HepG2 (cell line): Measurements from ENCODE around the gene TBC1D14. TPM values are rescaled to one million over a fixed set of nuclear protein-coding genes. Genes with fewer than 3 reads are reported as not detected.

ENCODE experiments used
- GATAD2A ChIP-seq: IDR thresholded peaks from 2 replicates; pipeline ENCODE4 v1.6.1; 2016
- MED1 ChIP-seq: sonication (generic); formaldehyde crosslinking; IDR thresholded peaks from 2 replicates; pipeline ENCODE4 v1.4.0; 2020; ENCODE audit warnings: missing genetic modification reagents
- PATZ1 ChIP-seq: sonication (generic); formaldehyde crosslinking; IDR thresholded peaks from 2 replicates; pipeline ENCODE4 v1.4.0; 2020; ENCODE audit warnings: missing genetic modification reagents
- PHF21A ChIP-seq: sonication (generic); formaldehyde crosslinking; IDR thresholded peaks from 2 replicates; pipeline ENCODE4 v1.5.0; 2020; ENCODE audit warnings: mild to moderate bottlenecking, missing genetic modification reagents
- PHF8 ChIP-seq: sonication (generic); formaldehyde crosslinking; IDR thresholded peaks from 2 replicates; pipeline ENCODE4 v1.5.0; 2020; ENCODE audit warnings: missing genetic modification reagents
- PPARG ChIP-seq: conservative IDR thresholded peaks from 2 replicates; pipeline ENCODE4 v1.6.1; 2016; ENCODE audit warnings: missing biosample characterization, missing genetic modification reagents
- RELA ChIP-seq: sonication (generic); formaldehyde crosslinking; IDR thresholded peaks from 2 replicates; pipeline ENCODE4 v1.4.0; 2020; ENCODE audit warnings: missing genetic modification reagents
- STAT6 ChIP-seq: sonication (generic); formaldehyde crosslinking; IDR thresholded peaks from 2 replicates; pipeline ENCODE4 v1.4.0; 2020; ENCODE audit warnings: missing genetic modification reagents, mild to moderate bottlenecking, borderline replicate concordance
- ZFP36L1 ChIP-seq: sonication (generic); formaldehyde crosslinking; IDR thresholded peaks from 2 replicates; pipeline ENCODE4 v1.8.0; 2022; ENCODE audit warnings: mild to moderate bottlenecking, missing genetic modification reagents, moderate library complexity
- ZFY ChIP-seq: sonication (generic); formaldehyde crosslinking; IDR thresholded peaks from 2 replicates; pipeline ENCODE4 v1.4.0; 2020; ENCODE audit warnings: missing genetic modification reagents
- ZNF546 ChIP-seq: sonication (generic); formaldehyde crosslinking; conservative IDR thresholded peaks from 2 replicates; pipeline ENCODE4 v1.8.1; 2023; ENCODE audit warnings: mild to moderate bottlenecking, missing genetic modification reagents
- ZNF891 ChIP-seq: sonication (generic); formaldehyde crosslinking; IDR thresholded peaks from 2 replicates; pipeline ENCODE4 v1.5.0; 2020; ENCODE audit warnings: mild to moderate bottlenecking, missing genetic modification reagents
- ZSCAN5A ChIP-seq: sonication (generic); formaldehyde crosslinking; IDR thresholded peaks from 2 replicates; pipeline ENCODE4 v1.8.0; 2022; ENCODE audit warnings: mild to moderate bottlenecking, missing genetic modification reagents, borderline replicate concordance
- polyA plus RNA-seq, 8 experiments: library from polyadenylated mRNA; depleted of rRNA in 3 of 8; stranded (reverse) in 7 of 8; unstranded in 1 of 8; fragments of >200 nt; fragmentation: Illumina TruSeq in 4 of 8; extraction: Trizol in 4 of 8; gene quantifications; 2 replicates each; pipeline versions ENCODE4 v1.2.1 to v1.2.3, GENCODE V29; 2011 to 2016; ENCODE audit warnings: low read depth in 4 of 8, missing spikeins in 1 of 8, mixed read lengths in 1 of 8; ENCODE audit not compliant: insufficient read depth in 1 of 8
- total RNA-seq, 5 experiments: library from RNA; depleted of rRNA; stranded (reverse); fragments of >200 nt; fragmentation: Illumina TruSeq; extraction: Trizol; gene quantifications; 2 replicates each; pipeline ENCODE4 v1.2.3, GENCODE V29; 2016; ENCODE audit warnings: low read depth in 1 of 5
- TF ChIP-seq, protein P1 (sequence below): sonication (generic); formaldehyde crosslinking; IDR thresholded peaks from 2 replicates; pipeline ENCODE4 v1.8.1; 2023; ENCODE audit warnings: mild to moderate bottlenecking, inconsistent platforms, moderate library complexity, missing genetic modification reagents, borderline replicate concordance
- TF ChIP-seq, protein P2 (sequence below): sonication (generic); formaldehyde crosslinking; IDR thresholded peaks from 2 replicates; pipeline ENCODE4 v1.4.0; 2020; ENCODE audit warnings: missing genetic modification reagents, borderline replicate concordance

The TBC1D14 gene
- total and polyA plus RNA-seq, 2 of the 13 experiments (the other 11 are each of a cell fraction or from before 2014, with no cell fraction given): 29.5 to 46.5 TPM

GRCh38 chr4:6929812-6930464 lies 20.3 kb downstream of the TBC1D14 start (continued):
- TF ChIP-seq ZSCAN5A (no peak), PHF8 (CRISPR knock-in tag) (no peak), MED1 (CRISPR knock-in tag) (peak; percentile 60), ZNF546 (CRISPR knock-in tag) (0 out of 2 replicates have a peak, but pooled peaks have one; percentile 48), ZFY (CRISPR knock-in tag) (no peak; the same call in 1 of the 2 replicates), ZNF891 (CRISPR knock-in tag) (no peak), PHF21A (CRISPR knock-in tag) (peak; percentile 87), STAT6 (CRISPR knock-in tag) (no peak), RELA (CRISPR knock-in tag) (no peak), PPARG (CRISPR knock-in tag) (peak; percentile 39; the same call in 1 of the 2 replicates), PATZ1 (CRISPR knock-in tag) (no peak; the same call in 1 of the 2 replicates), GATAD2A (CRISPR knock-in tag) (peak; percentile 43), ZFP36L1 (CRISPR knock-in tag) (no peak)
- TF ChIP-seq, protein P1, sequence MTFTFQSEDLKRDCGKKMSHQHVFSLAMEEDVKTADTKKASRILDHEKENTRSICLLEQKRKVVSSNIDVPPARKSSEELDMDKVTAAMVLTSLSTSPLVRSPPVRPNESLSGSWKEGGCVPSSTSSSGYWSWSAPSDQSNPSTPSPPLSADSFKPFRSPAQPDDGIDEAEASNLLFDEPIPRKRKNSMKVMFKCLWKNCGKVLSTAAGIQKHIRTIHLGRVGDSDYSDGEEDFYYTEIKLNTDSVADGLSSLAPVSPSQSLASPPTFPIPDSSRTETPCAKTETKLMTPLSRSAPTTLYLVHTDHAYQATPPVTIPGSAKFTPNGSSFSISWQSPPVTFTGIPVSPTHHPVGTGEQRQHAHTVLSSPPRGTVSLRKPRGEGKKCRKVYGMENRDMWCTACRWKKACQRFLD (CRISPR knock-in tag): no peak
- TF ChIP-seq, protein P2, sequence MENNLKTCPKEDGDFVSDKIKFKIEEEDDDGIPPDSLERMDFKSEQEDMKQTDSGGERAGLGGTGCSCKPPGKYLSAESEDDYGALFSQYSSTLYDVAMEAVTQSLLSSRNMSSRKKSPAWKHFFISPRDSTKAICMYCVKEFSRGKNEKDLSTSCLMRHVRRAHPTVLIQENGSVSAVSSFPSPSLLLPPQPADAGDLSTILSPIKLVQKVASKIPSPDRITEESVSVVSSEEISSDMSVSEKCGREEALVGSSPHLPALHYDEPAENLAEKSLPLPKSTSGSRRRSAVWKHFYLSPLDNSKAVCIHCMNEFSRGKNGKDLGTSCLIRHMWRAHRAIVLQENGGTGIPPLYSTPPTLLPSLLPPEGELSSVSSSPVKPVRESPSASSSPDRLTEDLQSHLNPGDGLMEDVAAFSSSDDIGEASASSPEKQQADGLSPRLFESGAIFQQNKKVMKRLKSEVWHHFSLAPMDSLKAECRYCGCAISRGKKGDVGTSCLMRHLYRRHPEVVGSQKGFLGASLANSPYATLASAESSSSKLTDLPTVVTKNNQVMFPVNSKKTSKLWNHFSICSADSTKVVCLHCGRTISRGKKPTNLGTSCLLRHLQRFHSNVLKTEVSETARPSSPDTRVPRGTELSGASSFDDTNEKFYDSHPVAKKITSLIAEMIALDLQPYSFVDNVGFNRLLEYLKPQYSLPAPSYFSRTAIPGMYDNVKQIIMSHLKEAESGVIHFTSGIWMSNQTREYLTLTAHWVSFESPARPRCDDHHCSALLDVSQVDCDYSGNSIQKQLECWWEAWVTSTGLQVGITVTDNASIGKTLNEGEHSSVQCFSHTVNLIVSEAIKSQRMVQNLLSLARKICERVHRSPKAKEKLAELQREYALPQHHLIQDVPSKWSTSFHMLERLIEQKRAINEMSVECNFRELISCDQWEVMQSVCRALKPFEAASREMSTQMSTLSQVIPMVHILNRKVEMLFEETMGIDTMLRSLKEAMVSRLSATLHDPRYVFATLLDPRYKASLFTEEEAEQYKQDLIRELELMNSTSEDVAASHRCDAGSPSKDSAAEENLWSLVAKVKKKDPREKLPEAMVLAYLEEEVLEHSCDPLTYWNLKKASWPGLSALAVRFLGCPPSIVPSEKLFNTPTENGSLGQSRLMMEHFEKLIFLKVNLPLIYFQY (CRISPR knock-in tag): 0 out of 2 replicates have a peak, but pooled peaks have one; percentile 44
